ENCODE data around the gene HOXD9. TPM values are rescaled to one million over a fixed set of nuclear protein-coding genes. Genes with fewer than 3 reads are reported as not detected.

Gene HOXD9
- total RNA-seq, 2 donors from 2014 or later: 1.4 to 5.8 TPM

DNA sequence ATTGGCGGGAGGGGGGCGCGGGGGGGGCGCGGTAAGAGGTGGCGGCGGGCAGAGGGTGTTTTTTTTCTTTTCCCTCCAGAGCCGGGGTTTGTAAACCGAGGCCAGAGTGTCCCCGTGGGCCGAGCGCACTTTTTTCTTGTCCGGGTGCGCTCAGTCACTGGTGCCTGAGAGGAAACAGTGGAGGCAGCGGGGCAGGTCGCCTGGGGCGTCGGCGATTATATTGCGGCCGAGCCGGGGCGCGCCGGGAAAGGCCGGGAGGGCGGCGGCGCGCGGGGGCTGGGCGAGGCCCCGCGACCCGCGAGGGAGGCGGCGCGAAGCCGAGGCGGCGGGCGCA lies 7.3 kb downstream of the HOXD9 start:
- DNase-seq: peak in 1 of 2 donors; percentile 67
- intact Hi-C loops (cut with DNase I, micrococcal nuclease): loop anchor here (5.0 to 10.0 kb wide), 3 partner anchors 515 to 1018 kb away; no protein-coding TSS in a partner anchor
- ATAC-seq: peak; percentile 69

DNA sequence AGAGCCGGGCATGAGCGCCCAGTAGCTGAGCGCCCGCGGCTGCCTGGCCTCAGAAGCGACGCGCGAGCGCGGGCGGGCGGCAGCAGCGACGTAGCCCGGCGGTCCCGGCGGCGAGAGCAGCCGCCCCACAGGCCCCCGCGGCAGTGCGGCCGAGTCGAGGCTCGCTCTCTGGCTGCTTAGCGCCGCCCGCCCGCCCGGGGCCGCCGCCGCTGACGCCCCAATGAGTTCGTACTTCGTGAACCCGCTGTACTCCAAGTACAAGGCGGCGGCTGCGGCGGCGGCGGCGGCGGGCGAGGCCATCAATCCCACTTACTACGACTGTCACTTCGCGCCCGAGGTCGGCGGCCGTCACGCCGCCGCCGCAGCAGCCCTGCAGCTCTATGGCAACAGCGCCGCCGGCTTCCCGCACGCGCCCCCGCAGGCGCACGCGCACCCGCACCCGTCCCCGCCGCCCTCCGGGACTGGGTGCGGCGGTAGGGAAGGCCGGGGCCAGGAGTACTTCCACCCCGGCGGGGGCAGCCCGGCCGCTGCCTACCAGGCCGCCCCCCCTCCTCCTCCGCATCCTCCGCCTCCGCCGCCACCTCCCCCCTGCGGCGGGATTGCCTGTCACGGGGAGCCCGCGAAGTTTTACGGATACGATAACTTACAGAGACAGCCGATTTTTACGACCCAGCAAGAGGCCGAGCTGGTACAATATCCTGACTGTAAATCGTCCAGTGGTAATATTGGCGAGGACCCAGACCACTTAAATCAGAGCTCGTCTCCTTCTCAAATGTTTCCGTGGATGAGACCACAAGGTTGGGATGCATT lies 7.8 kb downstream of the HOXD9 start:
- intact Hi-C loops (cut with DNase I, micrococcal nuclease): no loop called here
- DNase-seq: peak; percentile 60 to 61

DNA sequence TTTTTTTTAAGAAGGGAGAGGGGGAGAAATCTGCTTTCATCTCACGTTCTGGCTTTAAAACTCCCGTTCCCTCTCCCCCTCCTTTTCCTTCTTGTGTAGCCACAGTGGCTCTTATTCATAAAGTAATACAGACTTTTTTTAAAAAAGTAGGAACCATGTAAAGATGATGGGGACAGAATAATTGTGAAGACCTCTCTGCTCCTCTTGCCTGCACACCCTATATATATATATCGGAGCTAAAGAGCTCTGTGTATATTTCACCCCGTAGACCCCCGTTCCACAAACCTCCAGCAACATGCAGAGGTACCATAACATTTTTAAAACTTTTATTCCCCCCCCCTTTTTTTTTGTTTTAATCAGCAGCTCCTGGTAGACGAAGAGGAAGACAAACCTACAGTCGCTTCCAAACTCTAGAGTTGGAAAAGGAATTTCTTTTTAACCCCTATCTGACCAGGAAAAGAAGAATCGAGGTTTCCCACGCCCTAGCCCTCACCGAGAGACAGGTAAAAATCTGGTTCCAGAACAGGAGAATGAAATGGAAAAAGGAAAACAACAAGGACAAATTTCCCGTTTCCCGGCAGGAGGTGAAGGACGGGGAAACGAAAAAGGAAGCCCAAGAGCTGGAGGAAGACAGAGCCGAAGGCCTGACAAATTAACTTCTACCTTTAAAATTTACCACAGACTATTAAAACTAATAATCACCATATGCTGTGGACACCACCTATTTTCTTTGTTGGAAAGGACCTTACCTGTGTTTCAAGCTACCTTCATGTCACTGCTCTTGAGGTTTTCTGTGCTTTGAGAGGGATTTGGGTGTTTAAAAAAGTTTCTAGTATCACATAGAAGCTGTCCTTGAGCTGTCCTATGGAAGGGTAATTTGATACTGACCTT lies 8.7 kb downstream of the HOXD9 start:
- DNase-seq (no peak), ATAC-seq (no peak)
- intact Hi-C loops (cut with DNase I, micrococcal nuclease): no loop called here

More for the DNA sequence above, 7.8 kb downstream of the HOXD9 start:
- ATAC-seq: peak; percentile 54

DNA sequence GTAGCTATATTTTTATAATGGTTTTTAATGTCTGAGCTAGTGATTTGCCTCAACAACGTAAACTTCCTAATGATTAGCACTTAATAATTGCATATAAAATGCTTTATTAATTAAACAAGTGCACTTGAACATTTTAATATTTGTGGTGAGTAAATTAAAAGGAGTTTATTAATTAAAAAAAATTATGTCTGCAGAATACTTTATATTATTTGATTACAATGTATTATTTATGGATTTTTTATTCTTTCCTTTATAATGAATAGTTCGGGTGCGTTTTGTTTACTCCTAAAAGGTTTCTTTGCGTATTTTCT lies 9.3 kb downstream of the HOXD9 start:
- no peak for ATAC-seq
- intact Hi-C loops (cut with DNase I, micrococcal nuclease): no loop called here

DNA sequence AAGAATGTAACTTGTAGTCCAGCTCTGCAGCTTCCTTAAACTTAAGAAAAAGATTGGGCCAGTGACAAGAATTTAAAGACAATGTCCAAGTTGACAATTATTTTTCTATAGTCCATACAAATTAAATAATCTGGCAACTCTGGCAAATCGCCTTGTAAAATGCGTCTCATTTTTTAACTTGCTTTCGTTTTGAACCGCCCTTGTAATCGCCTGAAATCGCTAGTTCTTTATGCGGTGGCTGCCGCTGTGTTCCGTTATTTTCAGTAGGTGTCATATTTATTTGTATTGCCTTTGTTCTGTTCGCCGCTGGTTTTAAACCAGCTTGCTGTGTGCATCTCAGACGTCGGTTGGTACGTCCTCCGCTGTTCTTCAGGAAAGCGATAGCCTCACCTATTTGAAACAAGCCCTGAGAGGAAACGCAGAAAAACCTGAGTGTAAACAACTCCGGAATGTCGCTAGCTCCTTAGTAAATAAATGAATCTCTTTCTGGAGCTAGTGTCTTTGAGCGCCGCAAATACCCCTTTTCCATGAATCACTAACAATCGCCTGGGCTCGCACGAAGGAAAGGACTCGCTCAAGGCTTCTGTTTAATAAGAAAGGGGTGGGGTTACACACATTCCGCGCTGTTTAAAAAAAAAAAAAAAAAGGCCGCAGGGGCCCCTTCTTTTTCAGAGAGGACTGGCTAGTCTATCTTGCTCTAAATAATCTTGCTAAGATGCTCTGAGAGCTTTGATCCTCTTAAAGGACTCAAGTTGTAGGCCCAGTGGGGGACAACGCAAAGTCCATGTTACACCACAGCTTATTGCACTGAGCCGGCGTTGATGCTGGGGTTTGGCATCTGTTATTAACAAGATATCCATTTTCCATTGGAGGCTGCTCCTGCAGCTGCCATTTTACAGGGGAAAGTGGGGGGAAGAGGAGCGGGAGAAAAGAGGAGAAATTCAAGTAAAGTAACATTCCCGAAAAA lies 10.0 kb downstream of the HOXD9 start:
- intact Hi-C loops (cut with DNase I, micrococcal nuclease): no loop called here
- no peak for ATAC-seq

More for the DNA sequence above, 9.3 kb downstream of the HOXD9 start:
- no peak for DNase-seq

DNA sequence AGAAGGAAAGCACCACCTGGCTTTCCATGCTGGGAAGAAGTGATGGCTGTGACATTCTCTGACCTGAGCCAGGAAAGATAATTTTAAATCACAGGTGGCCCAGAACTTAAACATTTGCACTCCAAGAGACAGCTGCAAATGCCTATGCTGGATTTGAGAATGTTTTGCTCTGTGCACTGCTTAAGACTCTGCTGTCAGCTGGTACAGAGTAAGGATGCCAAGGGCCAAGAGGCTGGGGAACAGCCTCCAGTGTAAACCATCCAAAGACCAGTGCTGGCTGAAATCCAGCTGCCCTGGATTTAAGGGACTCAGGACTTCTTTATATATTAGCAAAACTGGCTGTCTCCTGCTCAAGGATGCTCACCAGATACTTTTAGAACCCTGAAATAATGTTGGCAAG lies 10.9 kb downstream of the HOXD9 start:
- peak in 1 of 2 donors; percentile 21 for DNase-seq
- intact Hi-C loops (cut with DNase I, micrococcal nuclease): no loop called here
- no peak for ATAC-seq

More for the DNA sequence above, 10.0 kb downstream of the HOXD9 start:
- peak in 1 of 2 donors; percentile 22 for DNase-seq

DNA sequence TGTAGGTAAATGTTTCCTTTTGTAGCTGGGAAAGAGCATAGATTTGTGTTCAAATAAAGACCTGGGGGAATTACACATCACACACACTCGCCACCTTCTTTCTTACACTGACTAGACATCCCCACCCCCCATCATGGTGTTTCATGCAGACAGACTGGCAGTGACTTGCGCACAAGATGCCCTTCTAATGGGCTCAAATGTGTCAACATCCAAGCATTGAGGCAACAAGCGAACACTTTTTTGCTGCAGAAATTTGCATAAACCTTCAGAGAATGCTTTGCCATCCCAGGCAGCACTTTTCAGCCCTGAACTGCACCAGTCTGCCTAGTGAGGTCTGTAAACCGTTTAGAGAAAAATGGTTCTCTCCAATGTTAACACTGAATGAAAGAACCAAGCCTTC lies 11.5 kb downstream of the HOXD9 start:
- DNase-seq: no peak
- intact Hi-C loops (cut with DNase I, micrococcal nuclease): no loop called here
- no peak for ATAC-seq

DNA sequence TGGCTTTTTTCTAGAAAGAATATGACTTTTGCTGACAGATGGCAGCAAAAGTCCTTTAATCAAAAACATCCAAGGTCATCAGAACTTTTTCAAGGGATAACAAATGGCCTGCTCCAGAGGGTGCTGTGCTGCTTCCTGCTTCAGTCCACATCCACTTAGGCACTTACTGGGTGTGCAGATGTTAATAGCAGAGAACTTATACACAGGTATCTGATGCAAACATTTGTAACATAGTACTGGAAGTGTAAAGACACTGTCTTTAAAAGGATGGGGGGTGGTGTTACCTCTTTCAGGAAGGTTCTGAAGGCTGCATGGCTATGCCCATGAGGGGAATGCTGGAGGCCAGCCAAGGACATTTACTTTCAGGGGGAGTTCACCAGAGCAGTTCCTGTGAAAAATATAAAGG lies 12.5 kb downstream of the HOXD9 start:
- DNase-seq: peak in 1 of 2 donors; percentile 22
- ATAC-seq: no peak
- intact Hi-C loops (cut with DNase I, micrococcal nuclease): no loop called here

DNA sequence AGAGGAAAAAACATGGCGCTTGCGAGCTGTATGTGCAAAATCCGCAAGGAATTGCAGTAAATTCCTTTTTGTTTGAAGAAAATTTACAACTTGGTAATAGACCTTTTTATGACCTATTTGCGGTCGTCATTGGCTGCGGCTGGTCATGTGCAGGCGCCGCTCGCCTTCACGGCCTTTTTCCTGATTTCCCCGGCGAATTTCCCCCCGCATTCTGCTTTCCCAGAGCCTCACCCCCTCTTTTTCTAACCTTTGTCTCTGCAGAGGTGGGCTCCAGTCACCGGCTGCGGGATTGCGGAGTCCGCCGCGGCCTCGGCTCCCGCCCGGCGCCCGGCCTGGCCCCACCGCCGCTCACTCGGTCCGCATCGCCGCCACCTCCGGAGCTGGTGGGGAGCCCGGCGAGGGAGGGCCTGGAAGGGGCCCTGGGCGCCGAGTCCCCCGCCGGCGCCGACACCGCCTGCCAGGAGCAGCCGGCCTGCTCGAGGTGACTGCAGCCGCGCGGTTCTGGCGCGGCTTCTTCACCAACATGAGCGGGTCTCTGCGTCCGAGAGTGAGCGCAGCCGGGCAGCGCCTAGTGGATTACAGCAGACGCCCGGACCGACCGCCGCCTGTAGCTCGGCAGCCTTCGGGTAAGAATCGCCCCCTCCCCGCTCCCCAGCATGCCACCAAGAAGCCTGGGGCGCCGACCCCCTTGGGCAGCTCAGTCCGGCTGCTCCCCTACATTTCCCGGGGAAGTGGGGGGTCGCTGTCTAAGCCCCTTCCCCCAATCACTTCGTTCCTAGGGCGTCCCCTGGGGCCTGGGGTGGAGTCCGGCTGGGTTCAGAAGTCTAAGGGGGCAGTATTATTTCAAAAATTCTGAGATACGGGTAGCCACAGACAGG lies 14.1 kb downstream of the HOXD9 start:
- DNase-seq (peak; percentile 53 to 69), ATAC-seq (peak; percentile 59)
- intact Hi-C loops (cut with DNase I, micrococcal nuclease): no loop called here

DNA sequence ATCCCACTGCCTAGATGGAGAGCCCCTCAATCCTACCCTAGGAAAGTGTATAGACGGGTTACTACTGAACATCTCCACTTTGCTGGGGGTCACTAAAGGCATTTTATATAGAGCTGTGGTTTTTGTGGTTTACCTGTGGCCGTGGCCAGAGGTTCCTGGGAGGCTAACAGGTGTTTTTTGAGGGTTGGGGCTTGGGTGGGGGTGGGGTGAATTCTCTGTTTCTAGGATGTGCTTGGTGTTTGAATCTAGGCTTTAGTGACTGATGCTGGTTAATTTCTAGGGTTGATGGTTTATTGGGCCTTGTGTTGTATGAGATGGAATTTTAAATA lies 14.7 kb downstream of the HOXD9 start:
- DNase-seq: no peak
- no peak for ATAC-seq
- intact Hi-C loops (cut with DNase I, micrococcal nuclease): no loop called here

DNA sequence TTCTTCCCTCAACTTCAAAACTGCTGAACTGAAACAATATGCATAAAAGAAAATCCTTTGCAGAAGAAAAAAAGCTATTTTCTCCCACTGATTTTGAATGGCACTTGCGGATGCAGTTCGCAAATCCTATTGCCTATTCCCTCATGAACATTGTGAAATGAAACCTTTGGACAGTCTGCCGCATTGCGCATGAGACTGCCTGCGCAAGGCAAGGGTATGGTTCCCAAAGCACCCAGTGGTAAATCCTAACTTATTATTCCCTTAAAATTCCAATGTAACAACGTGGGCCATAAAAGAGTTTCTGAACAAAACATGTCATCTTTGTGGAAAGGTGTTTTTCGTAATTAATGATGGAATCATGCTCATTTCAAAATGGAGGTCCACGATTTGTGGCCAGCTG lies 15.4 kb downstream of the HOXD9 start:
- ATAC-seq: no peak
- intact Hi-C loops (cut with DNase I, micrococcal nuclease): no loop called here
- DNase-seq: peak in 1 of 2 donors; percentile 26

DNA sequence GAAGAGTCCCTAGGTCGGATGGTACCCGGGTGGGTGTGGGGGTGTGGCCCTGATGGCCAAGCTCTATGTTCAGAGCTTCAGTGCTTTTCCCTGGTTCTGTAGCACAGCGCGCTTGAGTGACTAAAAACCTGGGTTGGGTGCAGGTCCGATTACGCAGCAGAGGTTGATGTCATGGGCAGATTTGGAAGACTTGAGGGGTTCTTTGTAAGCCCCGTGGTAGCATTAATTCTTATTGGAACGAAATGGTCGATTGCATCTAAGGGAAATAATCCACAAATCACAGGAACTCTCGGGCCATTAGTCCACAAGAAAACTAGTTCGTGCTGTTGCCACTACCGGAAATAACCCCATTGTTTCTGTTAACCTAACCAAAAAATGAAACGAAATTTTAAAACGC lies 16.0 kb downstream of the HOXD9 start:
- ATAC-seq (no peak), DNase-seq (peak in 1 of 2 donors; percentile 35)
- intact Hi-C loops (cut with DNase I, micrococcal nuclease): no loop called here

DNA sequence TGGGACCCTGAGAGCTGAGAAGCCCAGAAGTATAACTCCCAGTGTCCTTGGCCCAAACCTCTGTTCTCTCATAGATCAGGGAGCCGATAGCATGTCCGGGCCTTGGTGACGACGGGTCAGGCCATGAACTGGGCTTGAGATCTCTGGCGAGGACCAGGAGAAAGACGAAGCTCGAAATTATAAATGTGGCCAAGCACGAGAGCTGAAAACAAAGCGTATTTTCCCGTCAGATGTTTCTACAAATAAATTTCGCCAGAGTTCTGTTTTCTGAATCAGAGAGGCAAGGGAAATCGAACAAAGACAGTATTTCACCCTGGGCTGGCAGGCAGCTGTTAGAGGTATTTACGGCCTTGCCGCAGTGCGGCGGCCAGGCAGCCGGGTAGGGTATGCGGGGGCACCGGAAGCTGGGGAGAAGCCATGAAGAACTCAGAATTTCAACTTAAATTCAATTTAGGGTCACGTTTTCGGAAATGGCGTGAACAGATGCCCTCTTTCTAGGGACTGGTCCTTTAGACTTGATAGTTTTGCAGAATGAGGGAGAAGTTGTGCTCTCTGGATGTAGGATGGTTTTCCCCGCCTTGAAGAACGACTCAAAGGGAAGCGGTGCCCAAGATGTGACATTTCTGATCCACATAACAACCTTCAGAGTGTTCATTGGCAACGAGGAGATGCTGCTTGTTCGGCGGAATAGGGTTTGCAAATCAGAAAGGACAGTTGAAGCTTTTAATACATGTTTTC lies 16.6 kb downstream of the HOXD9 start:
- intact Hi-C loops (cut with DNase I, micrococcal nuclease): no loop called here
- peak in 1 of 2 donors; percentile 35 for DNase-seq

DNA sequence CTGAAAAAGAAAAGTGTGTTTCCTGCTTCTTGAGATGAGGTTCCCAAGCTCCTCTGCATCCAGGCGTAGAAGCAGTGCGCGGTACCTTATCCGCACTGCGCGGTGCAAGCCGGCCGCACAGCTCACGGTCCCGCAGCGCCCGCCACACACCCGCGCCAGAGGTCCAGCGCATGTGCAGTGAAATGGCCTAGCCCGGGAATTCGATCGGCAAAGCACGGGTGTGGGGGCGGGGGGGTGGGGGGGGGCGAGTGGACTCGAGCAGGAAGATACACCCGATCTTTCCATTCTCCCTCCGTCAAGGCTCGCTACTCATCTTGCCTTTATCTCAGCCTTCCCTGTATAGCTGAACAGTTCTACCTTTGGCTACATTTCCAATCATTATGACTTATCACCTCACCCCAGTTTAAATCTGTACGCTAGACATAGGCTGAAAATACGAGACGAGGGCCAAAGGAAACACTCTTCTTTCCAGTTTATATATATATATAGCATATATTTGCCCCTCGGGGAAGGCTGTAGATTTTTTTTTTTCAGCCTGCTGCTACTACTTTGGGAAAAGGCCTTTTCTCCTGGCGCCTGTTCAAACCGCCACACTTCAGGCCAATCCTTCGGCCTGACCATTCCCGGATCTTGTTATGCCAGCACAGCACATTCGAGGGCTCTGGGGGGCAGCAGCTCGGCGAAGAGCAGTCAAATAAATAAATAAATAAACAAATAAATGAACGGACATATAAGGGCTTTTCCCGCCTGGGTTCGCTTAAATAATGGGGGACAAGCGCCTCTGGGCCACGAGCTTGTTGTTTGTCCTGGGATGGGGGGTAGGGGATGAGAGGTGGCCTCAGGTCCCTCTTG lies 17.4 kb downstream of the HOXD9 start:
- ATAC-seq (no peak), DNase-seq (peak in 1 of 2 donors; percentile 38)
- intact Hi-C loops (cut with DNase I, micrococcal nuclease): loop anchor here (2.0 to 10.0 kb wide), 7 partner anchors 125 to 497 kb away; partner anchors contain the start of gene MTX2 (in 1 of the 2)

More for the DNA sequence above, 16.6 kb downstream of the HOXD9 start:
- ATAC-seq: no peak

DNA sequence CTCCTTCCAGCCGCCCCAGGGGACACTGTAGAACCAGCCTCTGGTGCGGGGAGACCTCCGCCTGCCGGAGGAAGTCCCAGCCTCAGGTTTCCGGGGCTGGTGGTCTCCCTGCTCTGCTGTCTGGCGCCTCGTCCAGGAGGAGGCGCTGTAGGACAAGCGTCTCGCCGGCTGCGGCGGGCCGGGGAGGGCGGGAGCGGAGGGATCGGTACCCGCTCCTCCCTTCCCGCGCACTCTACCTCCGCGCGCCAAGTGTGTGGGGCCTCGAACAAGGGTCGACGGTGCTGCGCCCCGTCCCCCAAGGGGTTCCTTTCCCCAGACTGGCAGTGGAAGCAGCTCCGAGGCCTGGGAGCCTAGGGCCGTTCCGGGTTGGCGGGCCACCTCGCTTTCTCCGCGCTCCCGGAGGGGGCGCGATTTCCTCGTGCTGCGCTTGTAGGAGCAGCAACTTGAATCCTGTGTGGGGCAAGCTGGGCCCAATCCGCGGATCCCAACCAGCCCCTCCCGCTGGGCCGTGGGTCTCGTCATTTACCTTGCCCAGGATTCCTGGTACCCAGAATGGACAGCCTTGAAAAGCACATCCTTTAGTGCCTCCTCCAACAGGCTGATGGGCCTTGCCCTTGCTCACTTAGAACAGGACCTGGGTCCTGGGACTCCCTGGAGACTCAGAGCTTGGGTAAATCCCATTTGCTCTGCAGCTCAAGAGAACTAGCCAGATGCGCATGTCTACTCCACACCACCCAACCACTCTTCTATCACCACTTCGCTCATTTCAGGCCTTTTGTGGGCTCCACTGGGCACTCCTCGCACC lies 18.2 kb downstream of the HOXD9 start:
- peak; percentile 60 to 81 for DNase-seq
- intact Hi-C loops (cut with DNase I, micrococcal nuclease): loop anchor here (2.0 to 10.0 kb wide), 7 partner anchors 124 to 497 kb away; partner anchors contain the start of gene MTX2 (in 1 of the 2)
- ATAC-seq: peak; percentile 69

Data from left colon (tissue), 2 donors.